Stimulated activated memory B cell treated with anti-CD40 and anti-IgM and Interleukin-4, amounts not matched to agents 10 μg/mL and 1 μg/mL and 100 μg/mL, for 72 hours (primary cell): ENCODE measurements around the gene SLC35E1.

Source experiments
- ATAC-seq: fragments of 150-1000 bp; cut with Tn5 transposase; 2 replicates; pipeline ENCODE4 v1.10.0; 2021
- H3K27ac Mint-ChIP-seq: one replicate; pipeline ENCODE4 v1.8.0; 2022; ENCODE audit warnings: mild to moderate bottlenecking, mixed read lengths
- H3K27me3 Mint-ChIP-seq: one replicate; pipeline ENCODE4 v1.8.0; 2022; ENCODE audit warnings: mixed read lengths
- H3K36me3 Mint-ChIP-seq: one replicate; pipeline ENCODE4 v1.8.0; 2022; ENCODE audit warnings: mixed read lengths
- H3K4me1 Mint-ChIP-seq: one replicate; pipeline ENCODE4 v1.8.0; 2022; ENCODE audit warnings: mixed read lengths
- H3K4me3 Mint-ChIP-seq: one replicate; pipeline ENCODE4 v1.8.0; 2022; ENCODE audit warnings: mild to moderate bottlenecking, moderate library complexity, mixed read lengths
- H3K9me3 Mint-ChIP-seq: one replicate; pipeline ENCODE4 v1.8.0; 2022; ENCODE audit warnings: mixed read lengths

The SLC35E1 gene

DNA sequence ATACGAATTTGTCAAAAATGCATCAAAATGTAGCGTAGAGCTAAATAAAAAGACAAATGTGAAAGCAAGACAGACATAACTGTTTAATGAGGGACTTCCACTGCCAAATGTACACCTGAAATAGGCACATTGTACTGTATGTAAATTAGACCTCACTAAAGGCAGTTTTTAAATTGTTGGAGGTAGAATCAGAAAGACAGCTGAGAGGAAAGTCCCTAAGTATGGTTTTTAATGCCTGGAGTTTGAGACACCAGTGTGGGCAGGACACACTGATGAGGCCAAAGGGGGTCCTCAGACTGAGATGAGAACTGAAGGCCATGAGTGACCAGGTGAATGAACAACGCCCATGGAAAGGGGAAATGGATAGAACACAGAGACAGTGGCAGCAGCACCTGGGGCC, 32.9 kb upstream of the SLC35E1 start:
- no peaks in the 10 kb centered on the region for H3K27me3 Mint-ChIP-seq
- H3K4me1 Mint-ChIP-seq: peaks cover 63% of the 10 kb centered on the region
- ATAC-seq: no peak
- H3K27ac Mint-ChIP-seq: peak overlapping the region; percentile 72
- H3K4me3 Mint-ChIP-seq: no peak overlapping the region
- H3K9me3 Mint-ChIP-seq: no peaks in the 10 kb centered on the region
- peaks cover 5% of the 10 kb centered on the region for H3K36me3 Mint-ChIP-seq

DNA sequence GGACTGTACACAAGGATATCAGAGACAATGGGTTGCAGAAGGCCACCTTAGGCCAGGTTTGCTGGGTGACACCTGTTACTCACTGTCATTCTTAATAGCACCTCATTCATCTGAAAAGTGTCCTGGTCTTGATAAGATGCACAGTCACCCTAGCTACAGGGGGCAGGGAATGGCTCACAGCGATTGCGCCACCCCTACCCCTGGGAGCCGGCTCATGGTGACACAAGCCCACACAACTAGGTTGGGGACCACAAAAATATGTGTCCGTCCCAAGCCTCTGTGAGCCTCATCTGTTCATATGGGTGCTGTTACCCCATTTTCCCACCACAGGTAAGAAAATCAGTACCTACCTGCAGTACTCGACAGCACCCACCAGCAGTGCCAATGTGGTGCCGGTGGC, 32.4 kb upstream of the SLC35E1 start:
- peak overlapping the region; percentile 72 for H3K27ac Mint-ChIP-seq
- ATAC-seq: no peak
- H3K4me1 Mint-ChIP-seq: peaks cover 68% of the 10 kb centered on the region
- H3K36me3 Mint-ChIP-seq: peaks cover 5% of the 10 kb centered on the region
- H3K9me3 Mint-ChIP-seq: no peaks in the 10 kb centered on the region
- H3K4me3 Mint-ChIP-seq: no peak overlapping the region
- no peaks in the 10 kb centered on the region for H3K27me3 Mint-ChIP-seq

DNA sequence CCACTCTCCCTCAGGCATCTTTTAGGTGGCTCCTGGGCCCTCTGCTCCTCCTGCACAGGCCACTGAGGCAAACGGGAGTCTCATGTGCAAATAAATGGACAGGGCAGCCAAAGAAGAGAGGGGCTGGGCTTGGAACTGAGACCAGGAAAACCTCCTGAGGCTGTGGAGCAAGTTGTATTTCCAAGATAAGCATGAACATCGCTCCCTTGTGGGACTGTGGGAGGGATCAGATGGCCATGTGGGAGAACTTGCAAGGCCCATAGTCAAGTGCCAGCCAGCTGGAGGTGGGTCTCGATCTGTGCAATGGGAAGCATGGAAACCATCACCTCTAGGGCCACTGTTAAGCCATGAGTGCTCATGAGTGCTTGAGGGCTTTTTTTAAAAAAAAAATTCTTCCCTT, 30.9 kb upstream of the SLC35E1 start:
- Mint-ChIP-seq H3K27ac (no peak overlapping the region), H3K36me3 (peaks cover 5% of the 10 kb centered on the region), H3K9me3 (no peaks in the 10 kb centered on the region), H3K4me3 (no peak overlapping the region), H3K27me3 (no peaks in the 10 kb centered on the region), H3K4me1 (peaks cover 66% of the 10 kb centered on the region)
- no peak for ATAC-seq

DNA sequence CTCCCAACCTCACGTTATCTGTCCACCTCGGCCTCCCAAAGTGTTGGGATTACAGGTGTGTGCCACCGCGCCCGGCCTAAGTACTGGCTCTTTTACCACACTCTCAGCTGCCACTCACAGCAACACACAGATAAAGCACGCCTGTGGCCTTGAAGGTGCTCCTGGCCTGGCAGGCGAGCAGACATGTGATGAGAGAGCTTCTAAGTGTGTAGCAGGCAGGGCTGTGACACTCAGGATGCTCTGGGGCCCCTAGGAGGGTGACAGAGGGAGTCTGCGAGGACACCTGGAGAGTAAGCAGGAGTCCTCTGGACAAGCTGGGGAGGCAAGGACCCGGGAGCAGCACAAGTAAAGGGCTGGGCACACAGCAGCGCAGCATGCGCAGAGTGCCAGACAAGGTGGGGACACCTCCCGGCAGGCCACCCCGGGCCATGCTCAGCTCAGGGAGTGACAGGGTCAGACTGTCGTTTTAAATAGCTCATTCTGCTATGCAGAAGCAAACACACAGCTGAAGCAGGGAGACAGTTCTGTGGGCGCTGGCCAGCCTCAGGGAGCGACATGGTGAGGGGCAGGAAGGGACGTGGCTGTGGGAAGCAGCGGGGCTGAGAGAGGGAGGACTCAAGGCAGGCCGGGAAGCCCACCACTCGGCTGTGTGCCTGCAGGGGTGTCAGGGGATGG, 29.3 kb upstream of the SLC35E1 start:
- Mint-ChIP-seq H3K4me3 (no peak overlapping the region), H3K4me1 (peaks cover 67% of the 10 kb centered on the region), H3K27ac (peak overlapping the region; percentile 53), H3K9me3 (no peaks in the 10 kb centered on the region), H3K36me3 (peaks cover 5% of the 10 kb centered on the region), H3K27me3 (no peaks in the 10 kb centered on the region)
- no peak for ATAC-seq

DNA sequence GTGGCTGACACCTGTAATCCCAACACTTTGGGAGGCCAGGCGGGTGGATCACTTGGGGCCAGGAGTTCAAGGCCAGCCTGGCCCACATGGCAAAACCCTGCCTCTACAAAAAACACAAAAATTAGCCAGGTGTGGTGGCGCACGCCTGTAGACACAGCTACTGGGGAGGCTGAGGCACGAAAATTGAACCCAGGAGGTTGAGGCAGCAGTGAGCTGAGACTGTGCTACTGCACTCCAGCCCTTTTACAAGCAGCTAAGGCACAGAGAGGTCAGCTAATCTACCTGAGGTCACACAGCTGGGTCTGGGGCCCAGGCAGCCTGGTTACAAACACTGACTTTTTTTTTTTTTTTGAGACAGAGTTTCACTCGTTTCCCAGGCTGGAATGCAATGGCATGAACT, 28.6 kb upstream of the SLC35E1 start:
- no peak for ATAC-seq
- Mint-ChIP-seq H3K36me3 (peaks cover 5% of the 10 kb centered on the region), H3K27me3 (no peaks in the 10 kb centered on the region), H3K4me3 (no peak overlapping the region), H3K9me3 (no peaks in the 10 kb centered on the region), H3K27ac (peak overlapping the region; percentile 82), H3K4me1 (peaks cover 70% of the 10 kb centered on the region)

DNA sequence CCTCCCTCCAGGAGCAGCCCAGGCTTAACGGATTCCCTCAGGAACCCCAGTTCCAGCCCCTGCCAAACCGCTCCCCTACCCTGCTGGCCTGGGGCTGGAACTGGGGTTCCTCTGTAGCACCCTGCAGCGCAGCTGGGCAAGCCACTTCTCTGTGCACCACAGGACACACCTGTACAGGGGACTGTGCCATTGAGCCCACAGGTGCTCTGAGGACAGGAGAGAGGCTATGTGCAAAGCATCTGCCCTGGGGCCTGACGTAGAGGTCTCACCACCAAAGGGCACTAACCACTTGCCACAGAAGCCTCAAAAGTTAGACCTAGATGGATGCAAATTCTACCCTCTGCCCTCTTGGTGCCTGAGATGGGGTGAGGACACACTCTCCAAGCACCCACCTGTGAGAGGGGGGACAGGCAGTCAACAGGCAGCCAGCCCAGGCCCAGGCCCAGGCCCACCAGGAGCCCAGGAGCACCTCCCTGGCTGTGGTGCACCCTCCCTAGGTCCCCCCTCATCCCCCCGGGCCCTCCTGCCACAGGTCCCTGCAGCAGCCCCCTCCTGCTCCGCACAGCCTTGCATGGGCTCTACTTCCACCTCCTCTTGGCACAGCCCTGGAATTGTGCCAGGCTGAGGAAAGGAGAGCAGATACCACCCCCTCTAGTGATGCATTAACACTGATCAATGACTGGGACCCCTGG, 27.6 kb upstream of the SLC35E1 start:
- peaks cover 70% of the 10 kb centered on the region for H3K4me1 Mint-ChIP-seq
- H3K27me3 Mint-ChIP-seq: no peaks in the 10 kb centered on the region
- H3K4me3 Mint-ChIP-seq: no peak overlapping the region
- no peaks in the 10 kb centered on the region for H3K9me3 Mint-ChIP-seq
- peak overlapping the region; percentile 82 for H3K27ac Mint-ChIP-seq
- ATAC-seq: peak; percentile 77
- no peaks in the 10 kb centered on the region for H3K36me3 Mint-ChIP-seq

DNA sequence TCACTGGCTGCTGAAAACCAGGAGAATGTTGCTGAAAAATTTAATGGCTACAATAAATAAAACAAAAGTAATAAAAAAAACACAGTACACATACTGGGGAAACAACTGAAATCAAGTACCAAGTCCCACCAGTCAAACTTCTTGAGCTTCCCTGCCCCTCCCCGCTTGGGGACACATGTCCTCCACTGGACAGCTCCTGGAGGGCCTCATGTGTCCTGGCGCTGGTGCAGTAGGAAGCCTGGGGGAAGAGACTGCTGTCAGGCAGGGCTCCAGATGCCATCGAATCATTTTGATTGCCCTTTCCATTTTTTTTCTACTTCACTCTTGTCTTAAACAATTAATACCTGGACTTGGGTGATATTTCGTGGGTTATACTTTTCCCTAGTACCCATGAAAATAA, 26.6 kb upstream of the SLC35E1 start:
- peak overlapping the region; percentile 82 for H3K27ac Mint-ChIP-seq
- no peak overlapping the region for H3K4me3 Mint-ChIP-seq
- no peaks in the 10 kb centered on the region for H3K36me3 Mint-ChIP-seq
- H3K9me3 Mint-ChIP-seq: no peaks in the 10 kb centered on the region
- H3K27me3 Mint-ChIP-seq: no peaks in the 10 kb centered on the region
- H3K4me1 Mint-ChIP-seq: peaks cover 70% of the 10 kb centered on the region
- no peak for ATAC-seq

DNA sequence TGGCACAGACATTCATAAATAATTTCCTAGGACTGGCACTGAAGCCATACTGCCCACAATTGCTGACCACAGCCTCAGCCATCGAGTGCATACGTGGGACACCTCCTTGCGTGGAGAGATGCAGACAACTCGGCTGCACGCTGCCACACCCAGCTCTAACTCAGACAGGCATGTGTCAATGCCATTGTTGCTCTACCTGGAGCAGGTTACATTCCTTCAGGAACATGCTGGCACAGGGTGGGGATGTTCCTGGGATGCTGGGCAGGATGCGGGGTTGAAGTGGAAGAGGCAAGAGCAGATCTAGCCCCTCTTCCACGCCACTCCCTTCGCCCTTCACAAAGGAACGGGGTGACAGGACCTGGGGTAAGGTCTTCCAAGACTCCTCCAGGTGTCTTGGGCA, 24.2 kb upstream of the SLC35E1 start:
- H3K4me1 Mint-ChIP-seq: peaks cover 82% of the 10 kb centered on the region
- no peaks in the 10 kb centered on the region for H3K36me3 Mint-ChIP-seq
- ATAC-seq: no peak
- no peak overlapping the region for H3K4me3 Mint-ChIP-seq
- no peak overlapping the region for H3K27ac Mint-ChIP-seq
- no peaks in the 10 kb centered on the region for H3K9me3 Mint-ChIP-seq
- no peaks in the 10 kb centered on the region for H3K27me3 Mint-ChIP-seq

DNA sequence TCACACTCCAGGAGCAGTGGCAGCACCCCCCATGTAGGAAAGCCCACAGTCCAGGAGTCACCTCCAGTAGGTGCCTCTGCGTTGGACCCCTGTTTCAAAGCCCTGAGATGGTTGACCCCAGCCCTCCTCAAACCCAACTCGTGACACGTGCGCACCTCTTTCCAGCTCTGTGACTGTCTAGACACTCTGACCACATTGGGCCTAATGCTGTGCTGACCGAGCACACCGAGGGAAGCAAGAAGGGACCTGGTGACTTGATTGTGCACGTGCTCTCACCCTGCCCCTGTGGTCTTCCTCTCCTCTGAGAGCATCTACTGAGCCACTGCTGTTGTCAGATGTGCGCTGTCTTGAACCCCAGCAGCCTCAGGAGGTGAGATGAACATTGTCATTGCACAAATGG, 22.9 kb upstream of the SLC35E1 start:
- Mint-ChIP-seq H3K4me3 (peak overlapping the region; percentile 55), H3K36me3 (no peaks in the 10 kb centered on the region), H3K4me1 (peaks cover 88% of the 10 kb centered on the region), H3K27me3 (no peaks in the 10 kb centered on the region), H3K9me3 (no peaks in the 10 kb centered on the region), H3K27ac (peak overlapping the region; percentile 81)
- ATAC-seq: peak; percentile 27

DNA sequence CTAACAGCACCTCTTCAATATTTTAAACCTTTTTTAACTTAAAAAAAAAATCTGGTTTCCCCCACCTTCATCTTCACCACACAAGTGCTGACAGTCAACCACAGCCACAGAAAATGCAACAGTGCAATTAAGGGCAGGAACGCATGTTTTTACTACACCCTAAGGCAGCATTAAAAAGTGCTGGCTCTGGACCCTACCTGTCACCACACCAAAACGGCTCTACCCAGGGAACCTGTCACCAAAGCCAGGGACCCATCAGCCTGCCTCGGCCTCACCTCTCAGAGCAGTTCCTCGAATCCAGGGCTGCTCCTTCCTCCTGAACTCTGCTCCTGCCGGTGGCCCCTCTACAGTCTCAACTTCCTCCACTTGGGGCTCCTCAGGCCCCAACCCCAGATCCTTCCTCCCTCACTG, 22.5 kb upstream of the SLC35E1 start:
- Mint-ChIP-seq H3K36me3 (no peaks in the 10 kb centered on the region), H3K4me1 (peaks cover 88% of the 10 kb centered on the region)
- ATAC-seq: peak; percentile 74

DNA sequence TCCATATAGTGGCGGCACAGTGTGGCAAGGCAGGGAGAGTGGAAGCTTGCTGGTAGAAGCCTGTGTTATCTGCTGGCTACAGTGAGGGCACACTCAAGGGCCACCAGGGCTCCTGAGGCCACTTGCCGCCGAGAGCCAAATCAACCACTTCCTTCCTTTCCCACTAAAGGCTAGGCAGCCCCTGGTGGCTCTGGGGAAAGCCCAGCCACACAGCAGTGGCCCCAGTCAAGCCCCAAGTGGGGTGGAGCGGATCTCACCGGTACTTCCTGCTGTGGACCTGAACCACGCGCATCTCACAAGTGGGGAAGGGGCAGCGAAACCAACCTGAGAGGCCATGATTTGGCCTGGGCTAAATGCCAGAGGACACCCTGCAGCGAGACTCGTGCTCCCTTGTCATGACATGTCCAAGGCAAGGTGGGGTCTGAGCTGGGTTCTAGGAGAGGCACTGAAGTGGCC, 21.9 kb upstream of the SLC35E1 start:
- Mint-ChIP-seq H3K9me3 (no peaks in the 10 kb centered on the region), H3K27ac (peak overlapping the region; percentile 81), H3K4me1 (peaks cover 88% of the 10 kb centered on the region), H3K27me3 (no peaks in the 10 kb centered on the region), H3K4me3 (peak overlapping the region; percentile 55), H3K36me3 (no peaks in the 10 kb centered on the region)
- ATAC-seq: peak; percentile 83

More for the DNA sequence above, 22.5 kb upstream of the SLC35E1 start:
- H3K4me3 Mint-ChIP-seq: peak overlapping the region; percentile 55
- no peaks in the 10 kb centered on the region for H3K9me3 Mint-ChIP-seq
- H3K27ac Mint-ChIP-seq: peak overlapping the region; percentile 81
- no peaks in the 10 kb centered on the region for H3K27me3 Mint-ChIP-seq

DNA sequence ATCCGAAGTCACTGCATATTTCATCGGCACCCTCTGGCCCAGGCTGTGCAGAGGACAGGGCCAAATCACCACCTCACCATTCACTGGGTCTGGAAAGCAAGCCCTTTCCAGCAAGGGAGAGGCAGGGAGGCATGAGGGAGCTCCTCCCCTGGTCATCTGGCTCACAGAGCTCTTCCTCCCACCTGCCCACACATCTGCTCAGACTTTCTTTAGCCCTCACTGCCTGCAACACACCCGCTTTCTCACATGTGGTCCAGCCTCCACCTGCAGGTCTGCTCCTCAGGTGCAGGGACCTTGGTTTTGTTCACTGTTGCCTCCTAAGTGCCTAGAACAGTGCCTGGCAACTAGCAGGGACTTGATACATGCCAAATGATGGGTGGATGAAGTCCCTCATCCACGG, 21.0 kb upstream of the SLC35E1 start:
- H3K27me3 Mint-ChIP-seq: no peaks in the 10 kb centered on the region
- H3K36me3 Mint-ChIP-seq: no peaks in the 10 kb centered on the region
- peak overlapping the region; percentile 19 for H3K4me3 Mint-ChIP-seq
- H3K27ac Mint-ChIP-seq: peak overlapping the region; percentile 81
- ATAC-seq: no peak
- H3K9me3 Mint-ChIP-seq: no peaks in the 10 kb centered on the region
- peaks cover 96% of the 10 kb centered on the region for H3K4me1 Mint-ChIP-seq

DNA sequence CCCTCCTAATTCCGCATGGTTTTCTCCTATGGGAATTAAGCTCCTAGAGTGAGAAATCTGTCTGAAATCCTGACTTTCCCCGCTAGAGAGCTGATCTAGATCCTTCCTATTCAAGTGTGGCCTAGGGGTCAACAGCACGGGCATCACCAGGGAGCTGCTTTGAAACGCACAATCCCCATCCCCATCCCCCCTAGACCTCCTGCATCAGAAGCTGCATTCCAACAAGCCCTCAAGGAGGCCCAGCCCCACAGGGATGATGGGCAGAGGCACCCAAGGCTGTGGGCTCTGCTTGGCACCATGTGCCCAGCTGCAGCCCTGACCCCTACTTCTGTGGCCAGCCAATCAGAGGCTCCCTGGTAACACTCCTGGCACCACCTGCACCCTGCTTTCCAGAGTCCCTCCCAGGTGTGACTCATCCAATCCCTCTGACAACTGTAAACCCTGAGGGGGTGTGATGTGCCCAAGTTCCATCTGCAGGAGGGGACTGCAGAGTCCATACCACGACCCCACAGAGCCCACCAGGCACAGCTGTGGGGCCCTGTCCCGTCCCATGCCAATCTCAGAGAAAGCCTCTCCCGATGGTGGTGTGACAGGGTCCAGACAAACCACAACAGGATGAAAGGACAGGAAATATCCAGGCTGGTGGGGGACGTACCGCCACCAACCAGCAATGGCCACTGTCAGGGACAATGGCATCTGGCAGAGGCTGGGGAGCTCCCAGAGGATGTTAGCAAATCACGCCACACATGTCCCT, 19.8 kb upstream of the SLC35E1 start:
- Mint-ChIP-seq H3K4me3 (no peak overlapping the region), H3K9me3 (no peaks in the 10 kb centered on the region), H3K36me3 (no peaks in the 10 kb centered on the region), H3K4me1 (peaks cover 100% of the 10 kb centered on the region), H3K27ac (no peak overlapping the region), H3K27me3 (no peaks in the 10 kb centered on the region)
- no peak for ATAC-seq

DNA sequence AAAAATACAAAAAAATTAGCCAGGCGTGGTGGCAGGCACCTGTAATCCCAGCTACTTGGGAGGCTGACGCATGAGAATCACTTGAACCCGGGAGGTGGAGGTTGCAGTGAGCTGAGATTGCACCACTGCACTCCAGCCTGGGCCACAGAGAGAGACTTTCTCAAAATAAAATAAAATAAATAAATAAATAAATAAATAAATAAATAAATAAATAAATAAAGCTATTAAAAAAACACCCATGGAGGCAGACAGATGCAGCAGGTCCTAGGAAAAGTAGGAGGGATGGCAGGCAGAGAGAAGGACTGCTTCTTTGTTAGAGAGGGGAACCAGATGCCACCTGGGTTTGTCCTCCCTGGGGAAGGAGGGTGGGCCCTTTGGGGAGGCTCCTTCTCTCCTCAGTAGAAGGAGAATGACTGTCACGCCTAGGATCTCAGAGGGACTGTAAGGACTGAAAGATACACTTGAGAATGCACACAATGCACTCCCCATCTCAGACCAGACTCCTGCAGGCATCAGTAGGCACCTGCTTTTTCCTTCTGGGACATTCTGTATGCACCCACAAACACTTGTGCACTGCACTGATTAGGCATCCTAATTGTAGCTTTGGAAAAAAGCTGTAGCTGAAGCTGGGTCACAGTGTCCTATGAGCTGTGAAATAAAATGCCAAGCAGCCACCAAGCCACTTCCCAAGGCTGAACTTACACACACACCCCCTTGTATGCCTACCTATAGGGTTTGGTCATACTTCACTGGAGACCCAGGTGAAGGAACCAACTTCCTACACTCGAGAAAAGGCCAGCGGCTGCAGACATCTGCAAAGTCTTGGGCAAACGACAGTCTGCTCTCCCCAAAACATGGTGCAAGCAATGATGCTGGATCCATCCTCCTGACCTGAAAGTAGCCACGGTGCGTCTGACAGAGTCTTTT, 18.9 kb upstream of the SLC35E1 start:
- Mint-ChIP-seq H3K9me3 (no peaks in the 10 kb centered on the region), H3K27ac (no peak overlapping the region), H3K4me1 (peaks cover 100% of the 10 kb centered on the region), H3K4me3 (no peak overlapping the region), H3K36me3 (no peaks in the 10 kb centered on the region), H3K27me3 (no peaks in the 10 kb centered on the region)
- ATAC-seq: no peak

DNA sequence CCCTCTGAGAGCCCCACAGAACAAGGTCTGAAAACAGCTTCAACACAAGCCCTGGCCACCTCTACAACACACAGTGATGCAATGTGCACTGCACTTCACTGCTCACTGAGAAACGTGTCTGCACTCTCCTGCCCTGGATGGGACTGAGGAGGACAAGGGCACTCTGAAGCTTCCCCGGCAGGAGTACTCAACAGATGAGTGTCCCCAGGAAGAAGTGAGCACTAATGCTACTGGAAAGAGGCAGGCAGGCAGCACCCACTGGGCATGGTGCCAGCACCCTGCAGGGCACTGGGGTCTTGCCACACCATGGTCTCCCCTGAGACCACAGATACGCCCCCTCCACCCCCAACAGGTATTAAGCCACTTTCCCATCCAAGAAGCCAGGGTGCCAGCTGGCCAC, 17.7 kb upstream of the SLC35E1 start:
- Mint-ChIP-seq H3K36me3 (no peaks in the 10 kb centered on the region), H3K4me1 (peaks cover 100% of the 10 kb centered on the region), H3K27ac (peak overlapping the region; percentile 94), H3K27me3 (no peaks in the 10 kb centered on the region), H3K4me3 (peak overlapping the region; percentile 27), H3K9me3 (no peaks in the 10 kb centered on the region)
- no peak for ATAC-seq
